BE2C (cell line): ENCODE measurements around the gene TBC1D5.
"Not testable (repeated sequence)": the region's sequence is repeated elsewhere in the genome, so short reads cannot be mapped to it uniquely, and the experiment has no call there.

ENCODE experiments used
- DNase-seq: peaks from one replicate; pipeline ENCODE4 v3.0.0-alpha.2; 2020
- H3K27me3 ChIP-seq: fragments of 250-450 bp; sonication (Bioruptor Pico); 2 replicates; pipeline ENCODE4 v1.5.1; 2020; ENCODE audit warnings: mild to moderate bottlenecking
- H3K36me3 ChIP-seq: fragments of 250-450 bp; sonication (Bioruptor Pico); 2 replicates; pipeline ENCODE4 v1.5.1; 2020; ENCODE audit warnings: mild to moderate bottlenecking
- H3K4me1 ChIP-seq: fragments of 250-450 bp; sonication (Bioruptor Pico); 2 replicates; pipeline ENCODE4 v1.5.1; 2020
- H3K4me3 ChIP-seq: 2 replicates; pipeline ENCODE4 v1.5.1; 2011; ENCODE audit warnings: low read depth, low read length
- H3K9me3 ChIP-seq: fragments of 250-450 bp; sonication (Bioruptor Pico); 2 replicates; pipeline ENCODE4 v1.5.1; 2020
- CTCF ChIP-seq: IDR thresholded peaks from 2 replicates; pipeline ENCODE4 v1.5.1; 2012; ENCODE audit warnings: mild to moderate bottlenecking, low read depth, low read length

The TBC1D5 gene

GRCh38 chr3:17129556-17129955 is 612.9 kb downstream of the TBC1D5 start:
- no peak for DNase-seq
- Histone ChIP-seq H3K9me3 (no peaks in the 10 kb centered on the region), H3K4me1 (no peaks in the 10 kb centered on the region), H3K36me3 (no peaks in the 10 kb centered on the region), H3K27me3 (no peaks in the 10 kb centered on the region), H3K4me3 (no peak overlapping the region)
- TF ChIP-seq CTCF: no peak

GRCh38 chr3:17128671-17129070 is 613.8 kb downstream of the TBC1D5 start:
- not testable (repeated sequence) for H3K4me1 ChIP-seq, H3K36me3 ChIP-seq, H3K9me3 ChIP-seq, H3K27me3 ChIP-seq, DNase-seq, H3K4me3 ChIP-seq

GRCh38 chr3:17125738-17126442 is 616.5 kb downstream of the TBC1D5 start:
- H3K4me1 ChIP-seq: no peaks in the 10 kb centered on the region
- H3K9me3 ChIP-seq: no peaks in the 10 kb centered on the region
- H3K4me3 ChIP-seq: no peak overlapping the region
- DNase-seq: no peak
- H3K27me3 ChIP-seq: no peaks in the 10 kb centered on the region
- TF ChIP-seq CTCF: no peak
- no peaks in the 10 kb centered on the region for H3K36me3 ChIP-seq

- no peak for DNase-seq
- Histone ChIP-seq H3K4me3 (no peak overlapping the region), H3K27me3 (no peaks in the 10 kb centered on the region), H3K9me3 (no peaks in the 10 kb centered on the region), H3K36me3 (no peaks in the 10 kb centered on the region), H3K4me1 (no peaks in the 10 kb centered on the region)
- no peak for TF ChIP-seq CTCF
Measured at GRCh38 chr3:17122758-17123157, 619.7 kb downstream of the TBC1D5 start.

- H3K27me3 ChIP-seq: no peaks in the 10 kb centered on the region
- H3K4me3 ChIP-seq: no peak overlapping the region
- H3K36me3 ChIP-seq: no peaks in the 10 kb centered on the region
- no peaks in the 10 kb centered on the region for H3K4me1 ChIP-seq
- DNase-seq: no peak
- H3K9me3 ChIP-seq: no peaks in the 10 kb centered on the region
- no peak for TF ChIP-seq CTCF
Measured at GRCh38 chr3:17121336-17121735, 621.1 kb downstream of the TBC1D5 start.

- Histone ChIP-seq H3K4me1 (no peaks in the 10 kb centered on the region), H3K36me3 (no peaks in the 10 kb centered on the region), H3K27me3 (no peaks in the 10 kb centered on the region), H3K9me3 (no peaks in the 10 kb centered on the region), H3K4me3 (no peak overlapping the region)
- TF ChIP-seq CTCF: no peak
- no peak for DNase-seq
Measured at GRCh38 chr3:17120115-17120514, 622.3 kb downstream of the TBC1D5 start.
